ENCODE measurements around the gene ATP11B. TPM values are rescaled to one million over a fixed set of nuclear protein-coding genes. Genes with fewer than 3 reads are reported as not detected.

ATP11B gene
- total and polyA plus RNA-seq, 2 donors (not counting 1 experiment from before 2014, with no cell fraction given): 34.9 to 77.8 TPM

DNA sequence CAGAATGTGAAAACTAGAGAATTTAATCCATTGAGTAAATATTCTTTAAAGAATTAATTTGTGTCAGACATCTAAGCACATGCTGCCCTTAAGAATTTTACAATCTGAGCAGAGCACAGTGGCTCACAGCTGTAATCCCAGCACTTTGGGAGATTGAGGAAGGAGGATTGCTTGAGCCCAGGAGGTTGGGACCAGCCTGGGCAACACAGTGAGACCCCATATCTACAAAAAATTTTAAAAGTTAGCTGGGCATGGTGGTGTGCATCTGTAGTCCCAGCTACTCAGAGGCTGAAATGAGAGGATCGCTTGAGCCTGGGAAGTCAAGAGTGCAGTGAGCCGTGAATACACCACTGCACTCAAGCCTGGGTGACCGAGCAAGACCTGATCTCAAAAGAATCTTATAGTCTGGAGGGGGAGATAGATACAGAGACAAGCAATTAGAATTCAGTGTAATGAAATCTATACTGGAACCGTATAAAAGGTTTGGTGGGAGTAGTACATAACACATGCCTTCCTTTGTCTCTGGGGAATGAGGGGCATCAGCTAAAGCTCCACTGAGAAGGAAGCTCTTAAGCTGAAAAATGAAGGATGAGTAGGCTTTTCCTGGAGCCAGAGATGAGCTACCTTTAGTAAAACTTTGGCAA, 21.2 kb downstream of the ATP11B start:
- H3K4me2 ChIP-seq (ENCODE audit: extremely low read depth, insufficient read depth, low read length): no peak overlapping the region
- no peak for DNase-seq (ENCODE audit: low read depth in 2 of 2)
- H3K9me3 ChIP-seq (ENCODE audit: control insufficient read depth, insufficient read depth, low read depth, low read length): no peaks in the 10 kb centered on the region
- H2AFZ ChIP-seq (ENCODE audit: low read length): no peak overlapping the region
- no peaks in the 10 kb centered on the region for H3K27me3 ChIP-seq (ENCODE audit: control insufficient read depth, insufficient read depth, low read length)
- TF ChIP-seq EZH2 (IDR thresholded peaks at IDR 0.05; ENCODE audit: low read length, missing control alignments) (no peak), CTCF (conservative IDR thresholded peaks at IDR 0.05 in 1 of 2, IDR thresholded peaks at IDR 0.05 in 1 of 2; ENCODE audit: low read depth in 1 of 2, low read length in 2 of 2) (no peak)
- H3K4me3 ChIP-seq (replicated peaks in 1 of 4; ENCODE audit: control extremely low read depth in 1 of 4, insufficient read depth in 1 of 4, low read depth in 3 of 4, low read length in 4 of 4): no peak overlapping the region
- H4K20me1 ChIP-seq (ENCODE audit: control insufficient read depth, extremely low read depth, insufficient read depth, low read length): peaks cover 2% of the 10 kb centered on the region
- no peak overlapping the region for H3K27ac ChIP-seq (ENCODE audit: insufficient read depth, low read length)
- no peaks in the 10 kb centered on the region for H3K36me3 ChIP-seq (ENCODE audit: control insufficient read depth, insufficient read depth, low read length)
- H3K79me2 ChIP-seq (ENCODE audit: control insufficient read depth, insufficient read depth, low read length): peaks cover 30% of the 10 kb centered on the region
- H3K4me1 ChIP-seq (ENCODE audit: control insufficient read depth, extremely low read depth, insufficient read depth, low read length): peaks cover 5% of the 10 kb centered on the region
- no peak overlapping the region for H3K9ac ChIP-seq (ENCODE audit: insufficient read depth, low read length)

- H3K4me2 ChIP-seq (ENCODE audit: extremely low read depth, insufficient read depth, low read length): no peak overlapping the region
- peaks cover 2% of the 10 kb centered on the region for H4K20me1 ChIP-seq (ENCODE audit: control insufficient read depth, extremely low read depth, insufficient read depth, low read length)
- DNase-seq (ENCODE audit: low read depth in 2 of 2): no peak
- no peaks in the 10 kb centered on the region for H3K9me3 ChIP-seq (ENCODE audit: control insufficient read depth, insufficient read depth, low read depth, low read length)
- no peak overlapping the region for H3K4me3 ChIP-seq (replicated peaks in 1 of 4; ENCODE audit: control extremely low read depth in 1 of 4, insufficient read depth in 1 of 4, low read depth in 3 of 4, low read length in 4 of 4)
- H3K4me1 ChIP-seq (ENCODE audit: control insufficient read depth, extremely low read depth, insufficient read depth, low read length): peaks cover 1% of the 10 kb centered on the region
- TF ChIP-seq CTCF (conservative IDR thresholded peaks at IDR 0.05 in 1 of 2, IDR thresholded peaks at IDR 0.05 in 1 of 2; ENCODE audit: low read depth in 1 of 2, low read length in 2 of 2) (no peak), EZH2 (IDR thresholded peaks at IDR 0.05; ENCODE audit: low read length, missing control alignments) (no peak)
- no peaks in the 10 kb centered on the region for H3K36me3 ChIP-seq (ENCODE audit: control insufficient read depth, insufficient read depth, low read length)
- H3K27ac ChIP-seq (ENCODE audit: insufficient read depth, low read length): no peak overlapping the region
- peaks cover 22% of the 10 kb centered on the region for H3K79me2 ChIP-seq (ENCODE audit: control insufficient read depth, insufficient read depth, low read length)
- H2AFZ ChIP-seq (ENCODE audit: low read length): no peak overlapping the region
- no peaks in the 10 kb centered on the region for H3K27me3 ChIP-seq (ENCODE audit: control insufficient read depth, insufficient read depth, low read length)
- no peak overlapping the region for H3K9ac ChIP-seq (ENCODE audit: insufficient read depth, low read length)
Observed at GRCh38 chr3:182816181-182816580, 22.9 kb downstream of the ATP11B start.

GRCh38 chr3:182818296-182818978, 25.1 kb downstream of the ATP11B start:
- Histone ChIP-seq H3K4me3 (replicated peaks in 1 of 4; ENCODE audit: control extremely low read depth in 1 of 4, insufficient read depth in 1 of 4, low read depth in 3 of 4, low read length in 4 of 4) (no peak overlapping the region), H3K4me2 (ENCODE audit: extremely low read depth, insufficient read depth, low read length) (no peak overlapping the region), H3K27ac (ENCODE audit: insufficient read depth, low read length) (no peak overlapping the region), H3K79me2 (ENCODE audit: control insufficient read depth, insufficient read depth, low read length) (peaks cover 7% of the 10 kb centered on the region), H3K4me1 (ENCODE audit: control insufficient read depth, extremely low read depth, insufficient read depth, low read length) (no peaks in the 10 kb centered on the region), H2AFZ (ENCODE audit: low read length) (no peak overlapping the region), H3K27me3 (ENCODE audit: control insufficient read depth, insufficient read depth, low read length) (no peaks in the 10 kb centered on the region), H3K9me3 (ENCODE audit: control insufficient read depth, insufficient read depth, low read depth, low read length) (no peaks in the 10 kb centered on the region), H3K9ac (ENCODE audit: insufficient read depth, low read length) (no peak overlapping the region), H3K36me3 (ENCODE audit: control insufficient read depth, insufficient read depth, low read length) (no peaks in the 10 kb centered on the region), H4K20me1 (ENCODE audit: control insufficient read depth, extremely low read depth, insufficient read depth, low read length) (peaks cover 2% of the 10 kb centered on the region)
- TF ChIP-seq EZH2 (IDR thresholded peaks at IDR 0.05; ENCODE audit: low read length, missing control alignments) (no peak), CTCF (conservative IDR thresholded peaks at IDR 0.05 in 1 of 2, IDR thresholded peaks at IDR 0.05 in 1 of 2; ENCODE audit: low read depth in 1 of 2, low read length in 2 of 2) (no peak)
- DNase-seq (ENCODE audit: low read depth in 2 of 2): peak in 1 of 2 donors; percentile 19
